HG03135 (cell line): ENCODE results near the gene CFAP92.

ENCODE experiments used
- ATAC-seq: cut with Tn5 transposase; IDR thresholded peaks from one replicate; pipeline ENCODE4 v1.9.1; 2021; ENCODE audit warnings: mild to moderate bottlenecking, moderate library complexity; ENCODE audit not compliant: unreplicated experiment

CFAP92 gene

GRCh38 chr3:129006864-129007263 lies 13.0 kb upstream of the CFAP92 start:
- ATAC-seq, result no peak

- no peak for ATAC-seq
Observed at GRCh38 chr3:129005526-129006303, 11.8 kb upstream of the CFAP92 start.

GRCh38 chr3:129004639-129005295 lies 10.9 kb upstream of the CFAP92 start:
- no peak for ATAC-seq

GRCh38 chr3:129003578-129004112 lies 9.8 kb upstream of the CFAP92 start:
- ATAC-seq, result no peak

- ATAC-seq, result no peak
Observed at GRCh38 chr3:129002573-129003569, 9.0 kb upstream of the CFAP92 start.

- no peak for ATAC-seq
Observed at GRCh38 chr3:129001806-129002572, 8.1 kb upstream of the CFAP92 start.

- no peak for ATAC-seq
Observed at GRCh38 chr3:129001101-129001805, 7.4 kb upstream of the CFAP92 start, which contains the start of gene EFCC1. TSS of gene EFCC1 (plus strand) at chr3:129001304. CDS start at chr3:129001629, 325 bp downstream.

GRCh38 chr3:129000742-129001100 lies 6.8 kb upstream of the CFAP92 start:
- no peak for ATAC-seq

GRCh38 chr3:128999102-128999501 lies 5.2 kb upstream of the CFAP92 start:
- ATAC-seq, result no peak

GRCh38 chr3:128998561-128998960 lies 4.7 kb upstream of the CFAP92 start:
- no peak for ATAC-seq

- ATAC-seq, result no peak
Observed at GRCh38 chr3:128997486-128998133, 3.7 kb upstream of the CFAP92 start.

- ATAC-seq, result no peak
Observed at GRCh38 chr3:128996726-128997125, 2.9 kb upstream of the CFAP92 start.

- ATAC-seq, result no peak
Observed at GRCh38 chr3:128996200-128996599, 2.3 kb upstream of the CFAP92 start.

- ATAC-seq, result no peak
Observed at GRCh38 chr3:128995737-128996136, 1.9 kb upstream of the CFAP92 start.

- ATAC-seq, result no peak
Observed at GRCh38 chr3:128994581-128995546, 988 bp upstream of the CFAP92 start.

GRCh38 chr3:128994173-128994512 lies 267 bp upstream of the CFAP92 start:
- ATAC-seq, result no peak

GRCh38 chr3:128992926-128993460 lies 883 bp downstream of the CFAP92 start:
- no peak for ATAC-seq
